ENCODE results near the gene FOXR1.
"Not testable (repeated sequence)": the region's sequence is repeated elsewhere in the genome, so short reads cannot be mapped to it uniquely, and the experiment has no call there.

Gene FOXR1

GRCh38 chr11:118948000-118948399 is 23.6 kb upstream of the FOXR1 start:
- DNase-seq: no peak

- DNase-seq: peak; percentile 85
Observed at GRCh38 chr11:118953265-118953664, 18.3 kb upstream of the FOXR1 start.

- DNase-seq: peak; percentile 24
Observed at GRCh38 chr11:118953976-118954375, 17.6 kb upstream of the FOXR1 start.

- peak; percentile 73 for DNase-seq
Observed at GRCh38 chr11:118956094-118956846, 15.3 kb upstream of the FOXR1 start, which contains the start of gene UPK2. Gene UPK2 (plus strand): TSS chr11:118956298. CDS start chr11:118956351, 53 bp downstream.

GRCh38 chr11:118956847-118957469 is 14.6 kb upstream of the FOXR1 start:
- DNase-seq: no peak

GRCh38 chr11:118957549-118957948 is 14.0 kb upstream of the FOXR1 start:
- DNase-seq: no peak

GRCh38 chr11:118957968-118958367 is 13.6 kb upstream of the FOXR1 start:
- DNase-seq: no peak

- DNase-seq: no peak
Observed at GRCh38 chr11:118958577-118958976, 13.0 kb upstream of the FOXR1 start.

GRCh38 chr11:118961189-118961588 is 10.4 kb upstream of the FOXR1 start:
- DNase-seq: no peak

- no peak for DNase-seq
Observed at GRCh38 chr11:118961591-118961990, 10.0 kb upstream of the FOXR1 start.

GRCh38 chr11:118969508-118969907 is 2.1 kb upstream of the FOXR1 start:
- not testable (repeated sequence) for DNase-seq

- DNase-seq: no peak
Observed at GRCh38 chr11:118973985-118974384, 2.4 kb downstream of the FOXR1 start.

GRCh38 chr11:118975771-118976709 is 4.5 kb downstream of the FOXR1 start:
- peak; percentile 13 for DNase-seq

GRCh38 chr11:118979434-118979833 is 7.9 kb downstream of the FOXR1 start:
- no peak for DNase-seq

GRCh38 chr11:118980191-118980881 is 8.8 kb downstream of the FOXR1 start:
- no peak for DNase-seq

- DNase-seq: not testable (repeated sequence)
Observed at GRCh38 chr11:118984337-118984736, 12.8 kb downstream of the FOXR1 start.

GRCh38 chr11:118984825-118985224 is 13.3 kb downstream of the FOXR1 start:
- no peak for DNase-seq

GRCh38 chr11:118988280-118988679 is 16.7 kb downstream of the FOXR1 start:
- peak; percentile 73 for DNase-seq

- not testable (repeated sequence) for DNase-seq
Observed at GRCh38 chr11:118991486-118992038, 20.0 kb downstream of the FOXR1 start.

GRCh38 chr11:118996926-118997626 is 25.5 kb downstream of the FOXR1 start:
- no peak for DNase-seq

- DNase-seq: peak; percentile 94
Observed at GRCh38 chr11:118997627-118998387, 26.2 kb downstream of the FOXR1 start, which contains the start of gene CENATAC. Gene CENATAC (plus strand): TSS chr11:118998138. CDS start chr11:118998198, 60 bp downstream.
